Natural killer cell (primary cell): Measurements from ENCODE around the gene SMIM26. TPM values are rescaled to one million over a fixed set of nuclear protein-coding genes. Genes with fewer than 3 reads are reported as not detected.

ENCODE experiments used
- ATAC-seq, 3 donors: fragments of 150-1000 bp in 2 of 3; fragments of 200-7000 bp in 1 of 3; cut with Tn5 transposase; 1 replicate in 1 of 3; 2 replicates in 2 of 3; pipeline ENCODE4 v1.10.0; 2021; ENCODE audit warnings: mild to moderate bottlenecking in 2 of 3, moderate library complexity in 2 of 3
- DNase-seq, 2 donors: peaks; one replicate each; pipeline versions ENCODE4 v3.0.0 to v3.0.0-alpha.2; 2013 to 2021; ENCODE audit warnings: mixed read lengths in 1 of 2
- H3K27ac ChIP-seq: one replicate; pipeline ENCODE4 v1.5.1; 2013; ENCODE audit warnings: mild to moderate bottlenecking, low read length
- H3K27me3 ChIP-seq: one replicate; pipeline ENCODE4 v1.6.1; 2013; ENCODE audit warnings: low read length; ENCODE audit not compliant: control insufficient read depth, insufficient read depth
- H3K36me3 ChIP-seq: one replicate; pipeline ENCODE4 v1.6.1; 2013; ENCODE audit warnings: low read length; ENCODE audit not compliant: control insufficient read depth, insufficient read depth
- H3K4me1 ChIP-seq: one replicate; pipeline ENCODE4 v1.6.1; 2013; ENCODE audit warnings: low read length; ENCODE audit not compliant: control insufficient read depth, insufficient read depth
- H3K4me3 ChIP-seq: one replicate; pipeline ENCODE4 v1.5.1; 2013; ENCODE audit warnings: low read length
- H3K9me3 ChIP-seq: one replicate; pipeline ENCODE4 v1.6.1; 2013; ENCODE audit warnings: low read length; ENCODE audit not compliant: control insufficient read depth, insufficient read depth
- H3K27ac Mint-ChIP-seq, 2 donors: one replicate each; pipeline ENCODE4 v1.8.0; 2022; ENCODE audit warnings: mild to moderate bottlenecking in 2 of 2, mixed read lengths in 2 of 2, moderate library complexity in 1 of 2
- H3K27me3 Mint-ChIP-seq, 2 donors: one replicate each; pipeline ENCODE4 v1.8.0; 2022; ENCODE audit warnings: low read depth in 2 of 2, mixed read lengths in 2 of 2
- H3K36me3 Mint-ChIP-seq: one replicate; pipeline ENCODE4 v1.8.0; 2022; ENCODE audit warnings: mixed read lengths
- H3K4me1 Mint-ChIP-seq, 2 donors: one replicate each; pipeline ENCODE4 v1.8.0; 2022; ENCODE audit warnings: mixed read lengths in 2 of 2
- H3K4me3 Mint-ChIP-seq: one replicate; pipeline ENCODE4 v1.8.0; 2022; ENCODE audit warnings: mild to moderate bottlenecking, moderate library complexity, mixed read lengths
- H3K9me3 Mint-ChIP-seq, 2 donors: one replicate each; pipeline ENCODE4 v1.8.0; 2022; ENCODE audit warnings: mixed read lengths in 2 of 2
- CTCF ChIP-seq: fragments of 200-600 bp; IDR thresholded peaks from one replicate; pipeline ENCODE4 v1.8.0; 2022; ENCODE audit warnings: antibody characterized with exemption
- WGBS: methylation state at CpG from one replicate; pipeline ENCODE4 v1.1.7; 2013; ENCODE audit warnings: missing lambda C conversion rate; ENCODE audit not compliant: insufficient coverage; 5-methylcytosine and 5-hydroxymethylcytosine counted together
- intact Hi-C: fragments of 100-400 bp; cut with micrococcal nuclease; formaldehyde crosslinking; loops from one replicate; pipeline ENCODE4 v1.14.2; 2022
- total RNA-seq, 4 donors: library from RNA; stranded (reverse); fragments of 120-200 nt in 1 of 4; gene quantifications; one replicate each; pipeline versions ENCODE4 v1.2.3 to v1.2.4, GENCODE V29; 2013 to 2022

The SMIM26 gene
- total RNA-seq, 3 donors from 2014 or later (not counting 1 experiment from before 2014, with no cell fraction given) = 38.6 to 48.8 (median 40.5) TPM

- H3K4me1 Mint-ChIP-seq = no peaks in the 10 kb centered on the region
- H3K9me3 Mint-ChIP-seq = no peaks in the 10 kb centered on the region
- intact Hi-C loops = no loop called here
- no peaks in the 10 kb centered on the region for H3K9me3 ChIP-seq
- H3K27me3 ChIP-seq = no peaks in the 10 kb centered on the region
- ATAC-seq (no peak), DNase-seq (no peak)
- H3K27me3 Mint-ChIP-seq = no peaks in the 10 kb centered on the region
- 82% methylated on average over 6 of the region's 6 CpGs for WGBS
- H3K36me3 ChIP-seq = no peaks in the 10 kb centered on the region
- no peaks in the 10 kb centered on the region for H3K4me1 ChIP-seq
- TF ChIP-seq CTCF = no peak
- H3K4me3 Mint-ChIP-seq = no peak overlapping the region
- no peak overlapping the region for H3K27ac Mint-ChIP-seq
- no peak overlapping the region for H3K27ac ChIP-seq
- H3K4me3 ChIP-seq = no peak overlapping the region
- no peaks in the 10 kb centered on the region for H3K36me3 Mint-ChIP-seq
Measured at GRCh38 chr20:18577942-18578341, 10.7 kb downstream of the SMIM26 start.

DNA sequence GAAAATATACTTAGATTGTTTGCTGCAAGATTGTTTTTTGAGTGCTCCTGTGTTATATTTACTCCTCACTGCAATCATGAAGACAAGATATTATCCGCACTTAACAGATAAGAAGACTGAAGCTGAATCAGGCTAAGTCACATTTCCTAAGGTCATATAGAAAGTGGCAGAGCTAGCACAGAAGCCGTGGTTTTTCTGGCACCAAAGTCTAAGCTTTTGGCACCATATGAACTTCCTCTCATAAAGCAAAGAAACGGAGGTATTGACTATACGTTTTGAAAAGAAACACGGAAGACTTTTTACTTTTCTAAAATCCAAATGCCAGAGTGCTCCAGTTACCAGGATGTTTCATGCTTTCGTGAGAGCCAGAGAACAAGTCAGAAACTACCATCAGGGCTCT, 11.3 kb downstream of the SMIM26 start:
- no peak for TF ChIP-seq CTCF
- no peak for ATAC-seq
- WGBS = 36% methylated on average over 5 of the region's 6 CpGs

GRCh38 chr20:18580012-18580411, 12.8 kb downstream of the SMIM26 start:
- no peak for DNase-seq
- ATAC-seq = no peak
- H3K27ac ChIP-seq = no peak overlapping the region
- H3K27me3 ChIP-seq = no peaks in the 10 kb centered on the region
- H3K4me3 ChIP-seq = no peak overlapping the region
- H3K27ac Mint-ChIP-seq = no peak overlapping the region
- H3K36me3 ChIP-seq = no peaks in the 10 kb centered on the region
- H3K4me1 ChIP-seq = no peaks in the 10 kb centered on the region
- H3K27me3 Mint-ChIP-seq = peaks cover 0 to 6% of the 10 kb centered on the region in 2 donors
- no peaks in the 10 kb centered on the region for H3K9me3 Mint-ChIP-seq
- H3K4me3 Mint-ChIP-seq = no peak overlapping the region
- no peak for TF ChIP-seq CTCF
- no peaks in the 10 kb centered on the region for H3K9me3 ChIP-seq
- 94% methylated on average over 4 of the region's 4 CpGs for WGBS
- intact Hi-C loops = no loop called here
- H3K4me1 Mint-ChIP-seq = no peaks in the 10 kb centered on the region
- no peaks in the 10 kb centered on the region for H3K36me3 Mint-ChIP-seq

More for the DNA sequence above, 11.3 kb downstream of the SMIM26 start:
- H3K4me3 ChIP-seq = no peak overlapping the region
- no peaks in the 10 kb centered on the region for H3K27me3 ChIP-seq
- H3K27ac Mint-ChIP-seq = no peak overlapping the region
- no peaks in the 10 kb centered on the region for H3K4me1 ChIP-seq
- H3K27me3 Mint-ChIP-seq = no peaks in the 10 kb centered on the region
- H3K4me3 Mint-ChIP-seq = no peak overlapping the region
- H3K9me3 Mint-ChIP-seq = no peaks in the 10 kb centered on the region
- H3K9me3 ChIP-seq = no peaks in the 10 kb centered on the region
- intact Hi-C loops = no loop called here
- no peaks in the 10 kb centered on the region for H3K36me3 Mint-ChIP-seq
- H3K4me1 Mint-ChIP-seq = no peaks in the 10 kb centered on the region
- no peak for DNase-seq
- no peak overlapping the region for H3K27ac ChIP-seq
- H3K36me3 ChIP-seq = no peaks in the 10 kb centered on the region

DNA sequence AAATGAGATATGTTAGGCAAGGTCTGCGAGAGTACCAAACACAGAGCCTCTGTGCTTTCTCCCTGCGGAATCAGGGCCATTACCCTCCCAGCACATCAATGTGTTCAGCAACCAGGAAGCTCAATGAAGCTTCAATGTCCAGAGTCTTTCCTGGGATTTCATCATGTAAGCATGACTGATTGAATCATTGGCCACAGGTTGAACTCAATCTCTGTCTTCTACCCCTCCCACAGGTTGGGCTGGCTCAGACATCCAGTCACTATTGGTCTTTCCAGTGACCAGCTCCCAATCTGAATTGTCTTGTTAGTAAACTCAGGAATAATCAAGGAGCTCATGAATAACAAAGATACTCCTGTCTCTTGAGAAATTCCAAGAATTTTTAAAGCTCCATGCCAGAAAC, 17.9 kb downstream of the SMIM26 start:
- ATAC-seq (no peak), DNase-seq (no peak)
- Mint-ChIP-seq H3K27ac (no peak overlapping the region), H3K9me3 (no peaks in the 10 kb centered on the region), H3K36me3 (no peaks in the 10 kb centered on the region), H3K4me1 (peaks cover 25 to 26% of the 10 kb centered on the region in 2 donors), H3K4me3 (no peak overlapping the region), H3K27me3 (peaks cover 0 to 6% of the 10 kb centered on the region in 2 donors)
- Histone ChIP-seq H3K4me1 (peaks cover 14% of the 10 kb centered on the region), H3K9me3 (no peaks in the 10 kb centered on the region), H3K27ac (no peak overlapping the region), H3K27me3 (no peaks in the 10 kb centered on the region), H3K36me3 (no peaks in the 10 kb centered on the region), H3K4me3 (no peak overlapping the region)
- TF ChIP-seq CTCF = no peak
- WGBS = 98% methylated on average over 2 of the region's 2 CpGs
- intact Hi-C loops = loop anchor here (5.0 kb wide), 2 partner anchors 78 to 118 kb away; partner anchors contain the start of genes DZANK1, POLR3F and SEC23B
